GM19043 (cell line): ENCODE data around the gene SLC26A3.

Experiments used
- ATAC-seq: cut with Tn5 transposase; IDR thresholded peaks from one replicate; pipeline ENCODE4 v1.9.1; 2021; ENCODE audit warnings: low read depth; ENCODE audit not compliant: unreplicated experiment

SLC26A3 gene

DNA sequence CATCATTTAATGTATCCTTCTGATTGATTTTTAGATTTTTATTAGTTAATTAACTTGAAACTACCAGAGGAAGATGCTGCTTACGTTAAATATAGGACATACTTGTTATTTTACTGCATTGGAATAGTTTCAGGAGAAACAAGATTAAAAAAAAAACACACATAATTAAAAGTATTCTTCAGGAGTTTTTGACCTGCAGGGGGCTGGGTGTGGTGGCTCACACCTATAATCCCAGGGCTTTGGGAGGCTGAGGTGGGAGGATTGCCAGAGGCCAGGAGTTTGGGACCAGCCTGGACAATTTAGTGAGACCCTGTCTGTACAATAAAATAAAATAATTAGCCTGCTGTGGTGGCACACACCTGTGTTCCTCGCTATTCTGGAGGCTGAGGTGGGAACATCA is 48.4 kb downstream of the SLC26A3 start:
- ATAC-seq = no peak

DNA sequence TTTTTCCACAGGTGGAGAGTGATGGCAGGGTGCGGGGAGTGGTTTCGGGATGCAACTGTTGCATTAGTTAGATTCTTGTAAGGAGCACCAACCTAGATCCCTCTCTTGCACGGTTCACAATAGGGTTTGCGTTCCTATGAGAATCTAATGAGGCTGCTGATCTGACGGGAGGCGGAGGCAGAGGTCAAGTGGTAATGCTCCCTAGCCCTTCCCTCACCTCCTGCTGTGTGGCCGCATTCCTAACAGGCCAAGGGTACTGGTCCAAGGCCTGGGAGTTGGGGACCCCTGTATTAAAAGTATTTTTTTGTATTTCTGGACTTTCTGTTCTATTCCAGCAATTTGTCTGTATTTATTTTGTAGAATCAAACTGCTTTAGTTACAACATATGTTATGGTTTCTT is 51.9 kb downstream of the SLC26A3 start:
- no peak for ATAC-seq

- ATAC-seq = no peak
Observed at GRCh38 chr7:107746006-107746405, 57.0 kb downstream of the SLC26A3 start.

- ATAC-seq = peak; percentile 28
Observed at GRCh38 chr7:107744345-107744750, 58.7 kb downstream of the SLC26A3 start.

- ATAC-seq = peak; percentile 82
Observed at GRCh38 chr7:107743567-107744344, 59.3 kb downstream of the SLC26A3 start, which contains the start of gene CBLL1. Gene CBLL1, plus strand, starts transcription at chr7:107744142. Its CDS starts 22 bp downstream, at chr7:107744164.

DNA sequence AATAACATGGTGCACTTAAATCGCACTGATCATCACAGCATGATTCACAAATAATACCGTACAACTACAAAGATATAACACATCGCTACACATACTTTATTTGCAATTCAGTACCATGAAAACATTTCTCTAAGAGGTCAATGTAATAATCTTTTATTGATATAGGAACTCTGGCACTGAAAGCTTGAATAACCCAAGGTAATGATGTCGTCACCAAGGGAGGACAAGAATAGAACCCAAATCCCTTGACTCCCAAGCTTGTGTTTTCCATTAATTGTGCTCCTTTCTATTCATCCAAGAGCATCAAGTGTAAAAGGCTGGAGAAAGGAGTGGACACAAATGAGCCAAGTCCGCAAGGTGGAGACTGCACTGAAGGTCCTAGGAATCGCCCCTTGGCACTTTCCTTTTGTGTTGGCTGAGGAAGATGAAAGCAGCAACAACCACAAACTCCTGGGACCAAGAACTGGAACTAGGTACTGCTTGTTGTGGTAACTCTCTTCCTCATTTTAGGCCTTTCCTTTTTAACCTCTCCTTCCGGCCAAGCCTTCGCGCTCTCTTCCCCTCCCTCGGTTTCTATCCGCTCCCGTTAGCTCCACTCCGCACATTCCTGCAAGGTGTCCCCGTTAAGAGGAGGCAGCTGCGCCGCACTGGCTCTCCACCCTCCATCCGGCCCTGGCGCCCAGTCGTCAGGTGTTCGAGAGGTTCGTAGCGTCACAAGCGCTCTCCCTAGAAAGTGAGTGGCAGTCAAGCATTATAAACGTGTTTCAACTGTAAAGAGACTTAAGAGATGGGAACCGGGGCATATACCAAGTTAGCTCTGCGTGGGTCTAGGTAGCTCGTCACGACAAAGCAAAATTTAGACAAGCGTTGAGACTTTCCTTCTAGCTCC is 60.1 kb downstream of the SLC26A3 start:
- peak; percentile 29 for ATAC-seq

DNA sequence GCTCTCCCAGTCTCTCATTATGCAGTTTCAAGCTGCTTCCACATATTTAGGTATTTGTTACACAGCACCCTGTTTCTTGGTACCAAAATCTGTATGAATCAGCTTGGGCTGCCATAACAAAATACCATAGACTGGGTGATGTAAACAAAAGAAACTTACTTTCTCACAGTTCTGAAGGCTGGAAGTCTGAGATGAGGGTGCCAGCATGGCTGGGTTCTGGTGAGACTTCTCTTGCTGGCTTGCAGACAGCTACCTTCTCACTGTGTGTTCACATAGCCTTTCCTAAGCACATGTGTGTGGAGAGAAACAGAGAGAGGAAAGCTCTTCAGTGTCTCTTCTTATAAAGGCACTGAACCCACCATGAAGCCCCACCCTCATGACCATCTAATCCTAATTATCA is 74.7 kb downstream of the SLC26A3 start:
- ATAC-seq = no peak

- ATAC-seq = no peak
Observed at GRCh38 chr7:107726356-107727130, 76.5 kb downstream of the SLC26A3 start.

DNA sequence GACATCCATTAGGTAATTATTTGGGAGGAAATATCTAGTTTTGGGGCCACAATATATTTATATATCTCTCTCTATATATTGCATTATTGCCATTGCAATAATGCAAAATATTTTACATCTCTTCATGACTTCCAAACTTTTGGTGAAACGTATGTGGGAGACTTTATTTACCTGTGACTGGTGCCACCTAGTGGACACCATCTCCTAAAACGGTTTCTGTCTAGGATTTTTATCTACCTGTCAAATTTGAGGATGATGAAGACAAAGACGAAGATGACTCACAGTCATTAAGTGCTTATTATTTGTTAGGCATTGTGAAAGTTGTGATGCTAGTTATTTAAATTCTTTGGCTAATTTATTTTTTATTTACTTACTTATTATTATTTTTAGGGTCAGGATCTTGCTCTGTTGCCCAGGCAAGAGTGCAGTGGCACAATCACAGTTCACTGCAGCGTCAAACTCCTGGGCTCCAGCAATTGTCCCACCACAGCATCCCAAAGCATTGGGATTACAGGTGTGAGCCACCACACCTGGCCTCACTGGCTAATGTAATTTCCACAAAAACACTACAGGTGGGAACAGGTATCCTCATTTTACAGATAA is 77.8 kb downstream of the SLC26A3 start:
- no peak for ATAC-seq

DNA sequence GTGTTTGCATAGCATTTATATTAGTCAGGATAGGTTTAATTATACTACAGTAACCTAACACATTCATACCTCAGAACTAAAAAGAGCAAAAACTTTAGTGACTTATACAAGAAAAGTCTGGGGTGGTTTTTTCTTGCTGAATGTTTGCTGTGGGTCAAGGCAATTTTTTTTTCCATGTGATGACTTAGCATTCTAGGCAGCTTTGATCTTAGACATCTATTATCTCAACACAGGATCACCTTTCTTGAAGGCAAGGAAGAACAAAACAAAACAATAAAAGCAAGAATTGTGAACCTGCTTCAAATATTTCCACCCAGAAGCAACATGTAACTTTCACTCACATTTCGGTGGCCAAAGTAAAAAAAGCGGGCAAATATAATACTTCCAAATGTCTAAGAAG is 79.8 kb downstream of the SLC26A3 start:
- ATAC-seq = no peak

- ATAC-seq = no peak
Observed at GRCh38 chr7:107721286-107721685, 81.7 kb downstream of the SLC26A3 start.

DNA sequence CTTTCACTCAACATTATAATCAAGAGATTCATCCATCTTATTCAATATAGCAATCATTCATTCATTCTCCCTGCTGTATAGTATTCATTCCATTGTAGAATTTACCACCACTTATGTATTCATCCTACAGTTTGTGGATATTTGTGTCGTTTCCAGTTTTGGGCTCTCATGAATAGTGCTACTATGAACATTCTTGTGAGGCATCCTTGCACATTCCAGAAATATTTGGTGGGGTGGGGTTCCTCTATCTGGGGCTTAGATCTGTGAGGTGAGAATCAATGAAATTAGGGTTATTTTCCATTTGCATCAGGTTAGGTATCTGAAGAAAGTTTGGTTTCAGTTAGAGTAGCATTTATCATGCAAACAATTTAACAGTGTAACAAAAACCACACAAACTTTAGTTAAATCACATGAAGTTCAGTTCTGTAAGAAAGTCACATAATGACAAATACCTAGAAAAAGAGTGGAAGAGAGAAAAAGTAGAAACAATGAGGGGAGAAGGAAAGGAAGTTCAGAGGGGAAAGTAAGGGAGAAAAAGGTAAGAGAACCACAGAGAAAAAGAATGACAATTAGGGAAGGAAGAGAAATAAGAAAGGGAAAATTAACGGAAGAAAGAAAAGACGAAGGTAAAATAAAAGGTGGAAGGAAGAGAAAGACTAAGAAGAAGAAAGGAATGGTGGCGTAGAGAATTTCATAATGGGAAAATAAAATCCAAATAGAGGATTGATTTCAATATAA is 84.4 kb downstream of the SLC26A3 start:
- ATAC-seq = no peak

DNA sequence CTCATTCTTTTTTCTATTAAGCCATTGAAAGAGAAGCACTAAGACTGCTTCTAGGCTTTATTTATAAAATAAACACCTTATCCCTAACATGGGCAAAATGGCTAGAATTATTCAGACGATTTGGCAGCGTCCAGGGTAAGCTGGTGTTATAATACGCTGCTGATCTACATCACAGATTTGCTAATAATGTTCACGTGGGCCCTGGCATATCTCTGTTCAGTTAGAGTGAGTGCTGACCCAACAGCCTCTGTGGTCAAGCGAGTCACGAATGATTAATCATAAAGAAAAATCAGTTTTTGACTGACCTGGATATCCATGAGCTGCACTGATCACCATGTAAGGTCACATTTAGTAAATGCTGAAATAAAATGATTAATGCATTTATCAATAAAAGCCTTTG is 87.5 kb downstream of the SLC26A3 start:
- ATAC-seq = no peak
